ENCODE data around the gene RANBP3L. TPM values are rescaled to one million over a fixed set of nuclear protein-coding genes. Genes with fewer than 3 reads are reported as not detected.

RANBP3L gene
- total and polyA plus RNA-seq, 9 of the 15 experiments (the other 6 are each of a cell fraction or from before 2014, with no cell fraction given): 0.01 to 0.06 TPM; not detected in 7

- TF ChIP-seq ETS1 (conservative IDR thresholded peaks at IDR 0.05; ENCODE audit: control insufficient read depth, low read depth, low read length): peak; percentile 31; the same call in 1 of the 2 replicates
- TF ChIP-seq DIDO1 (tag; IDR thresholded peaks at IDR 0.05; ENCODE audit: low read depth): no peak
- TF ChIP-seq ETS2 (tag; IDR thresholded peaks at IDR 0.05; ENCODE audit: borderline replicate concordance, poor library complexity, severe bottlenecking): no peak
- 0 out of 2 replicates have a peak, but pooled peaks have one; percentile 6 for TF ChIP-seq FOXO4 (CRISPR knock-in tag; IDR thresholded peaks at IDR 0.05)
- peak; percentile 47 to 60 for TF ChIP-seq AFF1 (IDR thresholded peaks at IDR 0.05; ENCODE audit: low read depth in 1 of 2, partially characterized antibody in 2 of 2)
- peak; percentile 67; the same call in 1 of the 2 replicates for TF ChIP-seq HDAC2 (IDR thresholded peaks at IDR 0.05)
- TF ChIP-seq PRDM10 (IDR thresholded peaks at IDR 0.05; ENCODE audit: partially characterized antibody): no peak
- peak; percentile 64; the same call in 1 of the 2 replicates for TF ChIP-seq MXI1 (IDR thresholded peaks at IDR 0.05; ENCODE audit: low read depth, low read length)
- no peak for TF ChIP-seq TCF7L2 (IDR thresholded peaks at IDR 0.05; ENCODE audit: low read depth, low read length)
- peak; percentile 91 for TF ChIP-seq POLR2G (IDR thresholded peaks at IDR 0.05; ENCODE audit: low read depth, low read length)
- TF ChIP-seq MBD2 (IDR thresholded peaks at IDR 0.05; ENCODE audit: borderline replicate concordance, low read depth): 0 out of 2 replicates have a peak, but pooled peaks have one; percentile 39
- TF ChIP-seq ZNF561 (CRISPR knock-in tag; conservative IDR thresholded peaks at IDR 0.05): 0 out of 2 replicates have a peak, but pooled peaks have one; percentile 26
Observed at GRCh38 chr5:36241631-36242533, 59.8 kb downstream of the RANBP3L start, which contains the start of gene NADK2 (continued).

Data from K562 (cell line).